Raji (cell line): Measurements from ENCODE around the gene DPYSL5.

Source experiments
- POLR2A ChIP-seq: IDR thresholded peaks from 2 replicates; pipeline ENCODE4 v1.6.1; 2011; ENCODE audit warnings: low read depth, low read length, control low read depth; ENCODE audit not compliant: insufficient read depth

Gene DPYSL5

DNA sequence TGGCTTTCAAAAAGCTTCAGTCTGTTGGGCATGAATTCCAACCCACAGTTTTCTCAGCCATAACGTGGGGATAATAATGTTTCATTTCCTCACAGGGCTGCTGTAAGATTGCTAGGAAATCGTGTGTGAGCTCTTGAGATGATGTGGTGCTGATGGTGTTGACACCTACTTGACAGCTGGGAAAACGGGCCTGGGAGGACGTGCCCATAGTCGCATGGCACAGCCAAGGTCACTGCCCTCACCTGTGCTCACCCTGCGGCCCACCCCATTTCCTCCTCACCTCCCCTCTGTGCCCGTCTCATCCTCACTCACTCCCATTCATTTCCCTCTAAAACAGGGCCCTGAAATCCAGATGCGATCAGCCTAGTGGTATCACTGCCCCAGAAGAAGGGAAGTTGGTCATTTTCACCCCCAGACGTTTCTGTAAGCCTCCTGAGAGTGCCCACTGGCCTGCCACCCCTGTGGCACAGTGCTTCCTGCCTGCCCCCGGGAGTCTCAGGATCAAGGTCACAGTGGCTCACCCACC lies 33.0 kb downstream of the DPYSL5 start:
- no peak for TF ChIP-seq POLR2A

DNA sequence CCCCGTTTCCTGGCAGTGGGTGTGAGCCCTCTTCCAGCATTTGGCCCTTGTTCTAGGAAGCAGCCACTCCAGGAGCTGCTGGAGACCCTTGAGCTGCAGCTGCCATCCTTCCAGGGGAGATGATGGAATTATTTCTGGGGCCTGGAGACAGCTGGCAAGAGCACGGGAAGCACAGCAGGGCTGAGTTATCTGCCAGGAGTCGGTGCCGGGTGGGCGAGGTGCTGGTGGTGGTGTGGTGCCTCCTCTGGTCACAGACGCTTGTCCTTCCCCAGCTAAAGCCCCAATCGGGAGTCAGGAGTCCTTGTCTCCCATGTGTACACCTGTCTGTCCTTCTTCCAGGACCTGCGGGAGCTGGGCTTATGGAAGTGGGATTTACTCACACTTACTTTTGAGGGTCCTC lies 36.0 kb downstream of the DPYSL5 start:
- TF ChIP-seq POLR2A, result no peak

DNA sequence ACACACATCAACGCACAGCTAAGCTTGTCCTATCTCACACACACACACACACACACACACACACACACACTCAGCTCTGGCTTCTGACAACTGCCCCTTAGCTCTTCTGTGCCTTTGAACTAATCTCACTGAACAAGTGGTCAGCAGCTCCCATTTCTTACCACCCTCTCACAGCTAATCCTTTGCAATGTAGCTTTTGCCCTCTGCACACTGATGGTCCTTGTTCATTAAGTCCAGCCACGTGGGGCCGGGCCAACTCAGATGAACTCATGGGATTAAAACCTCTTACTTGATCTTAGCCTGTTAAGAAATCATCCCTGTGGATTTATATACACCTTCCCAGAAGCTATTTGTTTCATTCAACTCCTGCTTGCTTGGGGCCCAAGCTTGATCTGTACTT lies 36.6 kb downstream of the DPYSL5 start:
- TF ChIP-seq POLR2A, result no peak

DNA sequence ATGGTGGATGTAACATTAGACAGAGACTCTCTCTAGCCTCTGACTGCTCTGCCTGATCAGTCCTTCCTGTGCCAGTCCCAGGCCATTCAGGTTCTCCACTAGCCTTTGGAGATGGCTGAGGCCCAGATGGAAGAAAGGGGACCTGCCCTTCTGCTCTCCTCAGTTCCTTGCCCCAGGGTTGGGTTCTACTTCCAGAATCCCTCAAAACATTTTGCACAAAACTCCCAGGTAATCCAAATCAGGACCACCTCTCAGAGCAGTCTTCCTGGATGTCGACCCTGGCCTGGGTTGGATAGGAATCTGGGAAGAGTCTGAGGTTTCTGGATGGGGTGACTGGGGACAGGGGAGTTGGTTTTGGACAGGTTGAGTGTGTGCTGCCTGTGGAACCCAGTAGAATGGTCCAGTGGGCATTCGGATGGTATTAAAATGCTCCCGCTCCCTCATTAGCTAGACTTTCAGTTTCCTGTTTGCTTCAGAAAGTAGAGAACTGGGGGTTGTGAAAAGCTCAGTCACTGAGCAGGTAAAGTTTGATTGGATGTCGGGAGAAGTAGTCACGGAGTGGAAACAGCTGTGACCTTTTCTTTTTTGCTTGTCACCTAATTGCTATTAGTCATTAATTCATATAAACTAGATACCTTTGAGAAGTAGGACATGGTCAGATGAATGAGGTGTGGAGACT lies 37.9 kb downstream of the DPYSL5 start:
- TF ChIP-seq POLR2A, result no peak

DNA sequence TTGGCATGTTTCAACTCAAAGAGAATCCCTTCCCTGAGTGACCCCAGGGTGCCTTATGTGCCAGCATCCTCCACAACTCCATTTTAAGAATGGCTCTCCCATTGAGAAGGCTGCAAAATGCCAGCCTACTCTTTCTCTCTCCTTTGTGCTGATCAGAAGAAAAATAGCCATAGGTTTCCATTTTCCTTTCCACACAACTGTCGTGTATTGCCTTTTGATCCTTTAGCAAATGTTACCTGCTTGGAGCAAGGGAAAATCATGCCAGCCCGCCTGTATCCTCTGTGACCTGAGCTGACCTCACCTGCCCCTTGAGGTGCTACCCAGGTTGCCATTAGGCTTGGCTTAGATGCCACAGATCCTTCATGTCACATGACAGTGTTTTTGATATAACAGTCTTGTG lies 38.8 kb downstream of the DPYSL5 start:
- no peak for TF ChIP-seq POLR2A

DNA sequence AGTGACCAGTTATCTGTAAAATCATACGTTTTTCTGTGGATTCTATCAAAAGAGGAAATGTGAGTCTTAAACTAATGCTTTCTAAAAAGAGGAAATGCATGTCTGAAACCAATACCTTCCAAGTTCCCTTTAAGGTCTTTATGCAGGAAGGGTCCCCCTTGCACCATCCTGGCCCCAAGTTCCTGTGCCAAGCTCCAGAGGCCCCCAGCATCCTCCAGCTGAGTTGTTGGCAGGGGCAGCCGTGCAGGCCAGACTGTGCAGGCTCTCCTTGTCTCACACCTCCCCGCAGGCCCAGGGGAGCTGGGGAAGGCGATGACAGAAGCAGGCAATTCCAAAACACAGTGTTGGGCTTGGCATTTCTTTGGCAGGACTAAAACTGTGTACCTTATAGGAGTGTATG lies 39.2 kb downstream of the DPYSL5 start:
- no peak for TF ChIP-seq POLR2A

DNA sequence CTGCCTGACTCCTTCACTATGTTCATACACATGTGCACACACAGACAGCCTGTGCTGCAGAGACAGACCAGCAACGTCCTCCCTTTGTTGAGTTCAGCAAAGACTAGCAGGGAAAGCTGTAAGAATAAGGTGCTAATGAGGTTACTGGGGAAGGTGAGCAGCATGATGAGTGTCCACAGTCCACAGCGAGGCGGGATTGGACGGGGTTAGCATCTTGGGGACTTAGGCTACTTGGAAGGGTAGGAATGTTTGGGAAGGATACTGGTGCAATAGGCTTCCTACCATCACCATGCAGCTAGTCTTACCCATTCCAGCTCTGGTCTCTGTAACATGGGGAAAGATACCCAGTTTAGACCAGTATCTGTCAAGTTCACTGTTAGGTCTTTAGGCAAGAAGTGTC lies 41.9 kb downstream of the DPYSL5 start:
- TF ChIP-seq POLR2A, result no peak

DNA sequence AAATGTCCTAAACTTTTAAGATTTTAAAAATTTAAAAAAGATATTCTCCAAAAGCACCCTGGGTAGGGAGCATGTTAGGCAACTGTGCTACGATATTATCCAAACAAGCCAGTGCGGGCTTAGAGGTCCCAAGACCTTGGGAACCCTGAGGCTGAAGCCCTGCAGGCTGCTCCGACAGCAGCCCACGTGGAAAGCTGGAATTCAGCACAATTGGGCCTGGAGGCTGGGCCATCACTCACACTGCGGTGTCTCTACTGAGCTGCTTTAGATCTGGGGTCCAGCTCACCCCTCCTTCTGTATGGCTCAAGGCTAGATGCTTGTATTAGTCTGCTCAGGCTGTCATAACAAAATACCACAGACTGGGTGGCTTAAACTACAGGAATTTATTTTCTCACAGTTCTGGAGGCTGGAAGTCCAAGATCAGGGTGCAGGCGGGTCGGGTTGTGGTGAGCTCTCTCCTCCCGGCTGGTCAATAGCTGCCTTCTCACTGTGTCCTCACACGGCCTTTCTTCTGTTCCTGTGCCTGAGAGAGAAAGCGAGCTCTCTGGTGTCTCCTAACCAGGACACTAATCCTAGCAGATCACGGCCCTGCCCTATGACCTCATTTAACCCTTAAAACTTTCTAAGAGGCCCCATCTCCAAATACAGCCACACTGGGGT lies 42.5 kb downstream of the DPYSL5 start:
- TF ChIP-seq POLR2A, result no peak

DNA sequence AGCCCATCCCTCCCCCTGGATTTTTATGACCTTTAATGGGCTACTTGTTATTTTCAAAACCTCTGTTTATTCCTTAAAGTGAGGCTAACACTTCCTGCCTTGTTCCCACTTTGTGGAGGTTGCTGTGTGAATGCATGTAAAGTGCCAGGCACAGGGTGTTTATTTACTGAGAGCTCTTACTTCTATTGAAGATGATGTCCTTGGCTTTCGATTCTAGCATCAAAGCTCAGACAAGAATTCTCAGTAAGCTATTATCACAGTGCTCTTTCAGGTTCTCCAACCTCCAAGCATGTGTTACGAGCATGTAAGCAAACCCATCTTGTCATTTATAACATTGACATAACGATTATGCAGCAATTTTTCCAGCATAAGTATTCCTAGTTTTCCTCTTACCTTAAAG lies 44.2 kb downstream of the DPYSL5 start:
- TF ChIP-seq POLR2A, result no peak

DNA sequence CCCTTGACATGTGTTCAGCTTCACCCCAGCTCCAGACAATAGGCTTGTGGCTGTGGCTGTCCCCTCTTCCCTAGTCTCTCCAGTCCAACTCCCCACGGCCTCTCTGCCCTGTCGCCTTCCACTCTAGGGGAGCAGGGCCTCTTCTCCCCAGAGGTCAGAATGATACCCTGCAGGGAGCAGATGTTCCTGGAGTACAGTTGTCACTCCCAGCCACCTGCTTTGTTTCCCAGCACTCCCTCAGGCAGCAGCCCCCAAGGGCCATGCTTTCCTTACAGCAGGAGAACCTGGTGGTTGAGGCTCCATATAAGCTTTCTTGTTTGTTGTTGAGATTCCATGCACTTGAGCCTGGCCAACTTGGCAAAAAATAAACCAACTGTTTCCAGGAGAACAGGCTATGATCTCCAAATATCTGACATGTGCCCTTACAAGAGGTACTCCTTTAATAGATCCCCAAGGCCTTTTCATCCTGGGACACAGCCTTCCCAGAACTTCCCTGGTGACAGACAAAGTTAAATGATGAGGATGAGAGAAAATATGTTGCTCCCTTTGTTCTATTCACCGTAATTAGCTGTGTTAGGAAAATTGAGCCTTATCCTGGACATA lies 45.1 kb downstream of the DPYSL5 start:
- TF ChIP-seq POLR2A, result no peak

DNA sequence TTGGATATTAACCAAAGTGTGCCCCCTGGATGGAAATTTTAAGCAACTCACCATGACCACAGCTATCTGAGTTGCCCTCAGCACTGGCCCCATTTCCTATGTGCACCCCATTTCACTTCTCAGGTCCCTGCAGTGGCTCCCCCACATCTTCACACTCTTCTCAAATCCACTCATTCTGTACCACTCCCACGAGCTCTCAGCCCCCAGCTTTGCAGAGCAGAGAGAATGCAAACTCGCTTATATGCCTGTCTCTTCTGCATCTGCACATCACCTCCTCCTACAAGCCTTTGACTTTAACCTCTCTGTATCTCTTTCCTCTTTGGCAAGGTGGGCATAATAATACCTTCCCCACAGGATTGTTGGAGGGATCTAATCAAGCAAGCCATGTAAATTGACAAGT lies 46.2 kb downstream of the DPYSL5 start:
- no peak for TF ChIP-seq POLR2A

DNA sequence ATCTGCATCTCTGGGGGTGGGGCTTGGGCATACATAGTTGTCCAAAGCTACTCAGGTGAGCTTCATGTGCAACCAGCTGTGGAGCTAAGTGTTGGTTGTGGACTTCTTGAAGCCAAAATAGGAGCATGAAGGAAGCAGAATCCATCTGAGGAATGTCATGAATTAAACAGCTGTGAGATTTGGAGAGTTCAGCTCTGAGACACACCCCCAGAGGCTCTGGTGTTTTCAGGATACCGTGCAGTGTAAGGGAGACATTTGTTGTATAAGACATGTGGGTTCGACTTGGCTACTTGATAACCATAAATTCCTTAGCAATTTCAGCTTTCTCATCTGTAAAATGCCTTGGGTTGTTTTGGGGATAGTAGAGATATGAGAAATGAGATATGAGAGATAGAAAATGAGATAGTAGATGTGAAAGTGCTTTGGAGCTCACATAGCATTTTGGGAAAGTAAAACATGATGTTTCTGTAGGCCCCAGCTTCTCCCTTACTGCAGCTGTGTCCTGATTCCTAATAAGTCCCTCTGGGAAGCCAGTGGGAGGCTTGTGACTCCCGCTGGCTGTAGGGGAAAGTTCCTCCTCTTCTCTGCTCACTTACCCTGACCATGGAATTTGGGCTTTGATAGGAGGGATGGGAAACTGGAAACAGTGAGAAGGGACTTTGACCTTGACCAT lies 50.0 kb downstream of the DPYSL5 start:
- TF ChIP-seq POLR2A, result no peak

DNA sequence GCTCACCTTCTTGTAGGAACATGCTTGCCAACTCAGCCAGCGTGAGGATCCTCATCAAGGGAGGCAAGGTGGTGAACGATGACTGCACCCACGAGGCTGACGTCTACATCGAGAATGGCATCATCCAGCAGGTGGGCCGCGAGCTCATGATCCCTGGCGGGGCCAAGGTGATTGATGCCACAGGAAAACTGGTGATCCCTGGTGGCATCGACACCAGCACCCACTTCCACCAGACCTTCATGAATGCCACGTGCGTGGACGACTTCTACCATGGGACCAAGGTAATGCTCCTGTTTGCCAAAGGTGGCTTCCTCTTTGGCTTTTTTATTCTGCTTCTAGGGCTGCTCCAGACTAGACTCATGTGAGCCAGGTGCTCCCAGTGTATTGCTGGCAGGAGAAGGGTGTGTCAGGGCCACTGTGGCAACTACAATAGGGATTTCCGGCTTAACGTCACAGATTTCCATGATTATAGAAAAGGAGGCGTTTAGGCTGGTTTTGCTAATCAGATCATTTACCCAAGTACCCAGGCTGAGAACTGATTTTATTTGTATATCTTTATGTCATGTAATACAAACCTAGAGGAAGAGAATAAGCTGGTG lies 50.6 kb downstream of the DPYSL5 start:
- TF ChIP-seq POLR2A, result no peak

DNA sequence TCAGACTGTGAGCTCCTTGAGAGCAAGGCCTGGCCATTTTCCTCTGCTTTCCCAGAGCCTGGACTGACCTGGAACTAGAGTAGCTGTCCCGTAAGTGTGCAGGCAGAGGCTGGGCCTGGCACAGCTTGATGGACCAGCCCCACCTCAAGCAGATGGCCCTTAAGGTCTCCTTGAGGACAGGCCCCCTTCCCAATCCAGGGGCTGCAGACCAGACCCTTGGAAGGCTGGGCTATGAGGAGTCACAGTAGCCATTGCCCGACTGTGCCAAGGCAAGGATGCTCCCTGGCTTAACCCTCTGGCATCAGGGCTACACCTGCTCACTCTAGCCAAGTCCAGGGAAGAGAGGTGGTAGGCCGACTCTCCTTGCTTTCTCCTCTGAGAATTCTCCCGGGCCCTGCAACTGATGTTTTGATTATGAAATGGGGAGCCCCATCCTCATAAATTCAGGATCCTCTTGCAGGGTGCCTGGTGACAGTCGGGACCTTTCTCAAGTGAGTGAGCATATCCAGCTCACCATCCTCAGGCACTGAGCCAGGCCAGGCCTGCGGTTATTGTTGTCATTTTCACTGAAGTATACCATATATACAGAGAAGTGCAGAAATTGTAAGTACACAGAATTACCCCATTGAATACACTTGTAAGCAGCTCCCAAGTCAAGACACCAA lies 51.7 kb downstream of the DPYSL5 start:
- no peak for TF ChIP-seq POLR2A

DNA sequence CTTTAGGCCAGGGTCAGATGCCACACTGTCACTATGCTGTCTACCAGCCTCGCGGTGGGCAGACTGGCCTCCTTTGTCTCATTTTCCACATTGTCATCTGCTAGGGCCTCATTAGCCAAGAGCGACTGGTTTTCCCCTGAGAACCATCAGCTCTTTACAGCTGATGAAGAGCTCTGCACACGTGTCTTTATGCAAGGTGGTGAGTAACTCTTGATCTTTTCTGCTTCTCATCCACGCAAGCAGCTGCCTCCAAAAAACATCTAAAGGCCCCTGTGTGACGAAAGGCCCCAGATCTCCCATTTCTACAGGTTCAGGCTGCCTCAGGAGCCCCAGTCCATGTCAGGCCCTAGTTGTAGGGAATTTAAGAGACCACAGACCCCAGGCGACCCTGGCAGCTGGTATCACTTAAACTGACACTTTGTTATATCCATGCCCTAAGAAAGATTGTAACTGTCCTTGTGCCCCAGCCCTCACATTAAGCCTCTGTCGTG lies 52.9 kb downstream of the DPYSL5 start:
- TF ChIP-seq POLR2A, result no peak
